WERI-Rb-1 (cell line): Measurements from ENCODE around the gene COL23A1.

Experiments
- DNase-seq: peaks from one replicate; pipeline ENCODE4 v3.0.0-alpha.2; 2020
- H3K27ac ChIP-seq: fragments of 250-450 bp; sonication (Bioruptor Pico); 2 replicates; pipeline ENCODE4 v1.5.1; 2020; ENCODE audit warnings: mild to moderate bottlenecking, moderate library complexity
- H3K27me3 ChIP-seq: fragments of 250-450 bp; sonication (Bioruptor Pico); 2 replicates; pipeline ENCODE4 v1.5.1; 2021; ENCODE audit warnings: mild to moderate bottlenecking, low read depth, moderate library complexity; ENCODE audit not compliant: insufficient read depth, severe bottlenecking
- H3K36me3 ChIP-seq: fragments of 250-450 bp; sonication (Bioruptor Pico); 2 replicates; pipeline ENCODE4 v1.5.1; 2020; ENCODE audit warnings: mild to moderate bottlenecking, moderate library complexity
- H3K4me3 ChIP-seq: 2 replicates; pipeline ENCODE4 v1.5.1; 2011; ENCODE audit warnings: low read depth, mild to moderate bottlenecking, control low read depth, low read length
- H3K9me3 ChIP-seq: fragments of 250-450 bp; sonication (Bioruptor Pico); 2 replicates; pipeline ENCODE4 v1.5.1; 2021; ENCODE audit warnings: mild to moderate bottlenecking, moderate library complexity; ENCODE audit not compliant: severe bottlenecking
- TF ChIP-seq, protein P1 (sequence below): IDR thresholded peaks from 2 replicates; pipeline ENCODE4 v1.5.1; 2011; ENCODE audit warnings: low read depth, mild to moderate bottlenecking, control low read depth, inconsistent platforms, low read length

Gene COL23A1

DNA sequence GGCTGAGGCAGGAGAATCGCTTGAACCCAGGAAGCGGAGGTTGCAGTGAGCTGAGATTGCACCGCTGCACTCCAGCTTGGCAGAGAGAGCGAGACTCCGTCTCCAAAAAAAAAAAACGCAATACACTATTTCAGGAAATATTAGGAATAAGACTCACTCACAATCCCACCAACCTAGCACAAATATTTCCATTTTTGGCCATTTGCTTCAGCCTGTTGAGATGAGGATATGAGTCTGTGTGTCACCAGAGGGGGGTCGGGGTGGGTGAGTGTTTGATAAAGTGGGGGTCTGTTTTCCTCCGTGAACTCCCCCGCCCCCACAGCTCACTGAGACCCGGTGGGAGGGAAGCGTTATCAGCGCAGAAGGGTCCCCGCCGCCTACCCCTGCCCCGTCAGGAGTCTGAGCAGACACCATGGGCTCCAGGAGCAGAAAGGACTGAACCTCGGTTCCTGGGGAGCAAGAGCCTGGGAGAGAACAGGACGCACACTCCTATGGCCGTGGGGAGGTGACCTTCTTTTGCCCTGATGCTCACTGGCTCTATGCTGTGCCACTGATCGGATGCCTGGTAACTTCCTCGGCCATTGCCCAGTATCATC lies 203.8 kb downstream of the COL23A1 start:
- DNase-seq, result no peak
- TF ChIP-seq, protein P1, sequence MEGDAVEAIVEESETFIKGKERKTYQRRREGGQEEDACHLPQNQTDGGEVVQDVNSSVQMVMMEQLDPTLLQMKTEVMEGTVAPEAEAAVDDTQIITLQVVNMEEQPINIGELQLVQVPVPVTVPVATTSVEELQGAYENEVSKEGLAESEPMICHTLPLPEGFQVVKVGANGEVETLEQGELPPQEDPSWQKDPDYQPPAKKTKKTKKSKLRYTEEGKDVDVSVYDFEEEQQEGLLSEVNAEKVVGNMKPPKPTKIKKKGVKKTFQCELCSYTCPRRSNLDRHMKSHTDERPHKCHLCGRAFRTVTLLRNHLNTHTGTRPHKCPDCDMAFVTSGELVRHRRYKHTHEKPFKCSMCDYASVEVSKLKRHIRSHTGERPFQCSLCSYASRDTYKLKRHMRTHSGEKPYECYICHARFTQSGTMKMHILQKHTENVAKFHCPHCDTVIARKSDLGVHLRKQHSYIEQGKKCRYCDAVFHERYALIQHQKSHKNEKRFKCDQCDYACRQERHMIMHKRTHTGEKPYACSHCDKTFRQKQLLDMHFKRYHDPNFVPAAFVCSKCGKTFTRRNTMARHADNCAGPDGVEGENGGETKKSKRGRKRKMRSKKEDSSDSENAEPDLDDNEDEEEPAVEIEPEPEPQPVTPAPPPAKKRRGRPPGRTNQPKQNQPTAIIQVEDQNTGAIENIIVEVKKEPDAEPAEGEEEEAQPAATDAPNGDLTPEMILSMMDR, result no peak
- Histone ChIP-seq H3K9me3 (no peaks in the 10 kb centered on the region), H3K36me3 (no peaks in the 10 kb centered on the region), H3K27ac (no peak overlapping the region), H3K27me3 (no peaks in the 10 kb centered on the region), H3K4me3 (no peak overlapping the region)

- peak; percentile 12 for DNase-seq
- Histone ChIP-seq H3K36me3 (no peaks in the 10 kb centered on the region), H3K4me3 (no peak overlapping the region), H3K27me3 (no peaks in the 10 kb centered on the region), H3K9me3 (no peaks in the 10 kb centered on the region), H3K27ac (no peak overlapping the region)
- TF ChIP-seq, protein P1, result no peak
These were observed 204.7 kb downstream of the COL23A1 start for GRCh38 chr5:178385496-178385890.

GRCh38 chr5:178384816-178385495 lies 205.2 kb downstream of the COL23A1 start:
- no peak for DNase-seq
- Histone ChIP-seq H3K27ac (no peak overlapping the region), H3K27me3 (no peaks in the 10 kb centered on the region), H3K9me3 (no peaks in the 10 kb centered on the region), H3K36me3 (no peaks in the 10 kb centered on the region), H3K4me3 (no peak overlapping the region)
- TF ChIP-seq, protein P1, result 0 out of 2 replicates have a peak, but pooled peaks have one; percentile 9

- Histone ChIP-seq H3K27ac (no peak overlapping the region), H3K27me3 (no peaks in the 10 kb centered on the region), H3K9me3 (no peaks in the 10 kb centered on the region), H3K36me3 (no peaks in the 10 kb centered on the region), H3K4me3 (no peak overlapping the region)
- TF ChIP-seq, protein P1, result no peak
- no peak for DNase-seq
These were observed 206.0 kb downstream of the COL23A1 start for GRCh38 chr5:178383919-178384815.

DNA sequence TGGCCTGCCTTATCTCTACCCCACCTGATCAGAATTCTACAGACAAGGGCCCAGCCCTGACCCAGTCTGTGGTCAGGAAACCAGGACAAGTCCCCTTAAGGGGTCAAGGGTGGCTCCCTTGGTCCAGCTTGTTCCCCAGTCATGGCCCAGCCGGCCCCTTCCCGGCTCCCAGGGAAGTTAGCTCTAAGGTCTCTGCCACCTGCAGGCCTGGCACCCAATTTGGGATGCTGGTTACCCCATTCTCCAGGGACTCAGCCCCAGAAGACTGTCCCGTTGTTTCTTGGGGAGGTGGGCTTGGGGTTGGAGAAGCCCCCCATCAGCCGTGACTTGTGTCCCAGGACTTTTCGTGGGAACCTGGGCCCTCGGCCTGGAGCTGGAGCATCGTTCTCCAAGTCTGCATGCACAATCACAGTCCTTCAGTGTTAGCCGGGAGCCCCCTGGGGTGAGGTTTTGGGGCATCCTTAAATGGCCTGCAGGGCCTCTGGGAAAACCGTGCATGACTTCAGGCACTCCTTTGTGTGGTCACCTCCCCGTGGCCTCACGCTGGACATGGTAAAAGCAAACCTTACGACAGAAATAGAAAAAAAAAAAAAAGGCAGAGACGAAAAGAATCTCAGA lies 206.8 kb downstream of the COL23A1 start:
- H3K27me3 ChIP-seq, result no peaks in the 10 kb centered on the region
- no peaks in the 10 kb centered on the region for H3K9me3 ChIP-seq
- no peak for DNase-seq
- H3K4me3 ChIP-seq, result no peak overlapping the region
- H3K27ac ChIP-seq, result no peak overlapping the region
- no peaks in the 10 kb centered on the region for H3K36me3 ChIP-seq
- TF ChIP-seq, protein P1, result no peak
